Measurements from ENCODE around the gene KCNQ1.

GRCh38 chr11:2538951-2539350 lies 94.1 kb downstream of the KCNQ1 start:
- TF ChIP-seq CTCF (conservative IDR thresholded peaks at IDR 0.05 in 1 of 2, IDR thresholded peaks at IDR 0.05 in 1 of 2; ENCODE audit: low read depth in 1 of 2, low read length in 2 of 2) = no peak
- TF ChIP-seq EZH2 (IDR thresholded peaks at IDR 0.05; ENCODE audit: low read length, missing control alignments) = no peak

Data from fibroblast of lung (primary cell).